T-helper 1 cell treated with Interleukin-12 subunit alpha and Interleukin-12 subunit beta and Interleukin-4 antibody, amounts not matched to agents 30 ng/mL and 1 ng/mL, for 36 hours (primary cell): ENCODE results near the gene CYB5R4. TPM values are rescaled to one million over a fixed set of nuclear protein-coding genes. Genes with fewer than 3 reads are reported as not detected.

Experiments
- intact Hi-C: fragments of 100-400 bp; cut with micrococcal nuclease; formaldehyde crosslinking; loops from one replicate; pipeline ENCODE4 v1.15.1; 2024
- total RNA-seq: library from RNA; stranded (reverse); gene quantifications from 2 replicates; pipeline ENCODE4 v1.2.3, GENCODE V29; 2022

The CYB5R4 gene, protein sequence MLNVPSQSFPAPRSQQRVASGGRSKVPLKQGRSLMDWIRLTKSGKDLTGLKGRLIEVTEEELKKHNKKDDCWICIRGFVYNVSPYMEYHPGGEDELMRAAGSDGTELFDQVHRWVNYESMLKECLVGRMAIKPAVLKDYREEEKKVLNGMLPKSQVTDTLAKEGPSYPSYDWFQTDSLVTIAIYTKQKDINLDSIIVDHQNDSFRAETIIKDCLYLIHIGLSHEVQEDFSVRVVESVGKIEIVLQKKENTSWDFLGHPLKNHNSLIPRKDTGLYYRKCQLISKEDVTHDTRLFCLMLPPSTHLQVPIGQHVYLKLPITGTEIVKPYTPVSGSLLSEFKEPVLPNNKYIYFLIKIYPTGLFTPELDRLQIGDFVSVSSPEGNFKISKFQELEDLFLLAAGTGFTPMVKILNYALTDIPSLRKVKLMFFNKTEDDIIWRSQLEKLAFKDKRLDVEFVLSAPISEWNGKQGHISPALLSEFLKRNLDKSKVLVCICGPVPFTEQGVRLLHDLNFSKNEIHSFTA
- 31.3 and 31.7 TPM in 2 replicates for total RNA-seq

DNA sequence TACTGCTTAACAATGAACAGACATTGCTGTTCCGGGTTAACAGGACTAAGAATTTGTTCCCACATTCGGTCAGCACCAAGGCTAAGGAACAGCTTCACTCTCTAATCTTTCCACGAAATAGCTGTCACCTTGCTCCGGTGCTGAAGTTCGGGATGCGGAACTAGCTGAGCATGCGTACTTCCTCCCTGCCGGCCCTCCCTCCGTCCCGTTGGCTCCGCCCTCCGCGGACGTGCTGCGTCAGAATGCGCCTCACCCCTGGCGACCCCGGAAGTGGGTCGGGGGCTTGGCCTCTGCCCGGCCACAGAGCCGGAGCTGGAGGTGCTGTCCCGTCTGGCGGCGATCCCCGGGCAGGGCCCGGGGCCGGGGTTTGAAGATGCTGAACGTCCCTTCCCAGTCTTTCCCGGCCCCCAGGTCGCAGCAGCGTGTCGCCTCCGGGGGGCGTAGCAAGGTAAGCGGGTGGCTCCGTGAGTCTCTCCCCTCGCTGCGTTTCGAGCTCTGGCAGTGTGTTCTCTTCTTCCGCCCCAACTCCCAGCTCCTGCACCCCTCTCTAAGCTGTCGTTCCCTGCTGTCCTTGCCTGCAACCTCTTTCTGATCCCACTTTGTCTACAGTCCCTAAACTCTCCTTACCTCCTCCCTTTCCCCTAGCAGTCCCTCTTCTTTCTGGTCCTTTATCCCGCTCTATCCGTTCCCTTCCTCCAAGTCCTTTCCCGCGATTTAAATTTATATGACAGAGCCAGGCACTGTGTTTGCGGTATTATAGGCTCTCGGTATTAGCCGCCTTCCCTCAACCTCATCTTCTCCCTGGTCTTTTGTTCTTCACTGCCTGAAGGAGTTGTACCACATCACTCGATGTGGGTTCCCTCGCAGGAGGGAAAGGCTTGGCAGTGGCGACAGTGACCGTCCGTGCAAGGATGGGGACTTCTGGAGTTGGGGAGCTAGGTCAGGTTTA, at the start of gene CYB5R4:
TSS of gene CYB5R4 (plus strand) at position 280 of the 949 bp plus-strand sequence. CDS start at position 374, 94 bp downstream.
- intact Hi-C loops, result loop anchor here (1.0 to 10.0 kb wide), 7 partner anchors 25 to 1819 kb away; partner anchors contain the start of genes CEP162, DOP1A, IBTK and NT5E

DNA sequence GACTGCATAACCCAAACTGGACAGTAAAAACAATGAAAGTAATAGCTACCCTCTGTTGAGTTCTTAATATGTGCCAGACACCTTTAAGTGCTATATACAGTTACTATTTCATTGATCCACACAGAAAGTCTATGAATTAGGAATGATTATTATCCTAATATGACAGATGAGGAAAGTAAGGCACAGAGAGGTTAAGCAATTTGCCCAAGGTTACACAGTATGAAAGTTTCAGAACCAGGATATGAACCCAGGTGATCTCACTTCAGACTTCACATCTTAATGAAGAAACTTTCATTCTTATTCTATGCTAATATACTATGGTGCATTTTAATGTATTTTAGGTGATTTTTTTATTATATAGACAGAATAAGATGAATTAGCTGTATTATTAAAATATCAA, 46.9 kb upstream of the CYB5R4 start:
- intact Hi-C loops, result no loop called here

DNA sequence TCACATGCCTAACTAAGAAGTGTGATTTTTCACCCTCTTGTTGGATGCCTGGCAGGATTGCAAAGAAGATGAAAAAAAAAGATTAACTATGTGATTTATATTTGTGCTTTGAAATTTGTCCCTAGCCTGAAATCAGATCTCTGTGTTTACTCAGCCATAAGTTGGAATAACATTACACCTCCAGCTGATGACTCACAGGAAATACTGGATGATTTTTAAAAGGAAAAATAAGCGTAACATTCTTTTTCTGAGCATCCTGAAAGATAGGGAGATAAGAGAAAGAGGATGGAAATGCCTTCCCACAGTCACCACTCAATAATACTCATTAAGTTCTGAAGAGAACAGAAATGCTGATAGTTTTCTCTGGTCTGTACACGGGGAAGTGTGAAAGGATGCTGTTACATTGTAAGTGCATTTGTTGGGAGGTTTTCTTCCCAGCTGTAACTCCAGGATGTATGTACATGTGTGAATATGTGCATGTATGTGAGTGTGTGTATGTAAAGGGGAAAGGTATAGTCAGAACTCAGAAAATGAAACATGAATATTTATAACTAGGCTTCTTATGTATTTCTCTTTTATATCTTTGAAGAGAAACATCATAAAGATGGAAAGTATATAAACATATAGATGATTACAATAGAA, 43.7 kb upstream of the CYB5R4 start:
- intact Hi-C loops, result no loop called here

DNA sequence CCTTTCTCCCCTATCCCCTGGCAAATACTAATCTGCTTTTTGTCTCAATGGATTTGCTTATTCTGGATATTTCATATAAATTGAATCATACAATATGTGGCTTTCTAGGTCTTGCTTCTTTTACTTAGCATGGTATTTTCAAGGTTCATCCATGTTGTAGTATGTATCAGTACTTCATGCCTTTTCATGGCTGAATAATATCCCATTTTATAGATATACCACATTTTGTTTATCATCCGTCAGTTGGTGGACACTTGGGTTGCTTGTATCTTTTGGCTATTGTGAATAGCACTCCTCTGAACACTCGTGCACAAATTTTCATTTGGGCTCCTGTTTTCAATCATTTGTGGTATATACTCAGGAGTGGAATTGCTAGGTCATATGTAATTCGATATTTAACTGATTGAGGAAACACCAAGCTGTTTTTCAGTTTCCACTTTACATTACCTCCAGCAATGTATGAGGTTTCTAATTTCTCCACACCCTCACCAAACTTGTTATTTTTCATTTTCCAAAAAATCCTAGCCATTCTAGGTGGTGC, 36.8 kb upstream of the CYB5R4 start:
- intact Hi-C loops, result no loop called here

DNA sequence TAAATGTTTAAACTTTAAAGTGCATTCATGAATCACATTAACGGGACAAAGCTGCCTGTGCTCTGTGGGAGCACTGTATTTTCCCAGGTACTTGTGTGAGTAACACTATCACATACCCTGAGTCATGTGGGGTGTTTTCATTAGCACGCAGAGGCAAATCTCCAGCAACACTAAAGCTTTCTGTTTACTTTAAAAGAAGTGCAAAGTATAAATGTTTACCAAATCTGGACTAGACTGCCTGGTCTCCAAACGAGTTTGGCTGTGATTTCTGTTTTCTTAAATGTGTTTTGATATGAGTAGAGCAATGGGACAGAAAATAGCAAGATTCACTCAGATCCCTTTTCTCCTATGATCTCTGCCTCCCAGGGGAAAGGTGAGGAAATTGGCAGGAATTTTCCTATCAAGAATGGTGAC, 35.1 kb upstream of the CYB5R4 start:
- intact Hi-C loops, result no loop called here

DNA sequence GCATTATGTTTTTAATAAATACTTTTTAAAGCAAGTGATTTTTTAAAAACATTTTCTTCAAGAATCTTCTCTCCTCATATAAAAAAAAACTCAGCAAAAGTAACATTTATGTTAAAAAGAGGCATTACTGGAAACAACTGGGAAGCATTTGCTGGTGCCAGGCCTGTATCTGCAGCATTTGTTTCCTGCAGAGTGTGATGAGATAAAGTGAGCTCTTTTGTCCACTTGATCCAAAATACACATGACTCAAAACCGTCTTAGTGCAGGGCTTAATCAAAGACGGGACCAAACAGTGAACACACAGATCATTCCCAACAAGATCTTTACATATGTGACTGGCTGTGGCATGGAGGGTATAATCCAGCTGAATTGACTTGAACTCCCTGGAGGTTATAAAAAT, 34.7 kb upstream of the CYB5R4 start:
- intact Hi-C loops, result no loop called here

DNA sequence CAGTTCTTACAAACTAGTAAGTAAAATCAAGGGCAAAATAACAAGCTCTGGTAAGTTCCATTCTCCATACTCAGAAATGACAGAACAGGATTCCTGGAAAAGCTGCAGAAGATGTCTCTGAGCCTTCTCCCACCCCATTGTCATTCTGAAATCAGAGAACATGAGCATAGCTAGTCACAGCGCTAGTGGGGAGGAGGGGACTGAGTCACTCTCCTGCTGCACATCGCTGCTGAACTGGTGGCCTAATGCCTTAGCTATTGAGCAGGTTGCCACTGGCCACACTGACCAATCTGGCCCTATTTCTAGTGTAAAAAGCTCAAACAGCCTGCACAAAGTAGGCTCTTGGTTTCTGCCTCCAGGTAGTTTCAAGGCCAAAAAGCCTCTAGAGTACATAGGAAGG, 32.4 kb upstream of the CYB5R4 start:
- intact Hi-C loops, result no loop called here

DNA sequence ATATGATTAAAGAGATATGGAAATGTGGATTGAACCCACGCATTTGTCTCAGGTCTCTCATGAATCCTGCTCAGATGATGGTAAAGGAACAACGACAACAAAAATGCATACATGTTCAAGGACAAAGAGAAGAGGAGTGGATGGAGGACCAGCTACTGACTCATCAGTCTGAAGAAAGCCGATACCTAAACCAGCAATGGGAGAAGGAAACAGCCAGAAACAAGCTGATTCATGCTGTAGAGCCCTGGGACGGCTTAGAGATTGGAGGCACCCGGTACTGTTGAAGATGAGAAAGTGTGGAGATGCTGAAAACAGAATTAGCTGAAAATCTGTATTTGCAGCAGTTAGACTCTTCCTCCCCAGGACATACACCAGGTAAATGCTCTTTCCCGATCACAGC, 20.8 kb upstream of the CYB5R4 start:
- intact Hi-C loops, result no loop called here

DNA sequence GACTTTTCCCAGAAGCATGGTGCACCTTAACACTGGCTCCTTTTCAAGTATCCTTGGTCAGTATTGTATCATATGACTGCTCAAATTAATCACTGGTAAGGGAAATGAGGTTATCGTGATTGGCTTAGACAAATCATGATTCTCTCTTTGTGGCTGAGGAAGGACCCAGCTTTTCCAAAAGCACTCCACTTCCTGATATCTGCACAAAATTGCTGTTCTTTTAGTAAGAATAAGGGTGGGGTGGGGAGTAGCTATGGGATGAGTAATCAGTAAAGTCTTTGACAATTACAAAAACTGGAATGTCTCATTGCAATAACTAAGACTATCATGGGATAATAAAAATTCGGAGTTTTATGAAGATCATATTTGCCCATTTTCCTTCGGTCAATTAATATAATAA, 15.3 kb upstream of the CYB5R4 start:
- intact Hi-C loops, result no loop called here

DNA sequence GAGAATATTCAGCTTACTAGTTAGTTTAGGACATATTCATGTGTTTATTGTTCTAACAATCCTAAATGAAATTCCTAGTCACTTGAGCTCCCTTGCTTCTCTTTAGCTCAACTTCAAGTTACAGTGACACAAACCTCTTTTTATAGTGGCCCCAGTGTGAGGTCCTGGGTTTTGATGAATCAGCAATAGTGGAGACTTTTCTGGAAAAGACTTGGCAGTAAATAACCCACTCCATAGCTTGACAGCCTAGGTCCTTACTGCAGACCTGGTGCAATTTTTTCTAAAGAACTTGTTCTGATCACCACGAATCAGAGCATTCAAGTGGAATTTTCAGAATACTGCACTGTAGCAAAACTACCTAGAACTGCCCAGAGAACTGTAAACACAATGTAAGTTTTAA, 13.2 kb upstream of the CYB5R4 start:
- intact Hi-C loops, result no loop called here

DNA sequence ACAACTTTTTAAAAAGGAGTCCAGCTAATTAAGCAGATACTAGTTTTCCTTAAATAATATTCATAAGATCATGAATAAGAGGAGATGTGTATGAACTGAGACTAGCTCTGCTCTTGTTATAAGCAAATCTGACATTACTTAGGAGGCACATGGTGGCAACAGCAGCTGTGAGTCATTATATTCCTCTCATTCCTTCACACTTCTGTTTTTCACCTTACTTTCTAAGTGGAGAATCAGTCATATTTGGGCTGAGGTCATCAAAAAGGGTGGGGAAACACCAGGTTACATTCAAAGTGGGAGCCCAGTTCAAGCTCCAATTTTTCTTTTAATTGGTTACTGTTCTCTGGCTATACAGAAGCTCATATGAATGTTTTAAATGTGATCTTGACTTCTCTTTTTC, 12.3 kb upstream of the CYB5R4 start:
- intact Hi-C loops, result no loop called here

DNA sequence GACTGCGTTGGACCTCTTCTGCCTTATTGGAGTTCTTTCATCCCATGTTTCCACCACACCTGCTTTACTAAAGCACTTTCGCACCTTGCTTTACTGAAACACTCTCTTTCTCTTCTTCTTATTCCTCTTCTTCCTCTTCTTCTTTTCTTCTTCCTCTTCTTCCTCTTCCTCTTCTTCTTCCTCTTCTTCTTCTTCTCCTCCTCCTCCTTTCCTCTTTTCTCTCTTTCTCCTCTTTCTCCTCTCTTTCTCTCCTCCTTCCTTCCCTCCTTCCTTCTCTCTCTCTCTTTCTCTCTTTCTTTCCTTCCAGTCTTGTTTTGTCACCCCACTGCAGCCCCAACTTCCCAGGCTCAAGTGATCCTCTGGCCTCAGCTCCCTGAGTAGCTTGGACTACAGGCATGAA, 10.4 kb upstream of the CYB5R4 start:
- intact Hi-C loops, result no loop called here

DNA sequence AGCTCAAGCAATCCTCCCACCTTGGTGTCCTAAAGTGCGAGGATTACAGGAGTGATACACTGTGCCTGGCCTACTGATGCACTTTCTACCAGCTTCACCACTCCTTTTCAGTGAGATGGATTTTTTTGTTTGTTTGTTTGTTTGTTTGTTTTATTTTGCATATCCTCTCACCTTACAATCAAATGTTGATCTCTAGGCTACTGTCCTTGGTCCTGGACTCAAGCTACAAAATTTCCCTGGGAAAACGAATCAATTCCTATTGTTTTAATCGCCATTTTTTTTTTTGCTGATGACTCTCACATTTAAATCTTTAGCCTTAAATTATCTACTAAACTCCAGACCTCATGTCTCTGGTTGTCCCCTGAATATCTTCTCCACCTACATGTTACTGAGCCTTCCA, 9.9 kb upstream of the CYB5R4 start:
- intact Hi-C loops, result loop anchor here (10.0 kb wide), 1 partner anchor 1605 kb away; the partner anchor contains the start of gene NT5E

DNA sequence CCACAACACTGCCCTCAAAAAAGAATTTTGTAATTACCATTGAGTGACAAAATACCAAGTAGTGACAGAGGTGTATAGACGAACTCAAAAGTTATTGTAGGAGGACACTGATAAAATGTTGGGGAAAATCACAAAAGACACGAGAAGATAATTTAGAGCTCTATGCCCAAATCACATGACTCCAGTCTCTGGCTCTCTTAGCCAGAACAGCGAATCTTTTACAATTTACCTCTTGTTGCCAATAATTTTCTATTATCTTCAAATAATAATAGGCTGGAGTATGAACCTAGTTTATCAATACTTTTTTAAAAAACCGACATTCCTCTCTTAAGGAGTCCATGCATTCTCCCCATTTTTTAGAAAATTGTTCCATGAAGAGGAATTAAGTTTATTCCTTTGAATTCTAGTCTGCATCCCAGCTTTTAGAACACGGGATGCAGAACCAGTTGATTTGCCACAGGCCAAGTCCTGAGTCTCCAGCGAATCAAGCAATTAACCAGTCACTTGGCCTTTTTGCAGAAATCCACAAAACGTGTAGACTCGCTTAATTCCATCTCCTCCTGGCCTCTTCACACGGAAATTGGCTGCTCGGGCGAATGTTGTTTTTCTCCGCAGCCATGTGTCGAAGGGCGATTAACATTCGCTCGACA, 6.8 kb upstream of the CYB5R4 start:
- intact Hi-C loops, result loop anchor here (10.0 kb wide), 1 partner anchor 1602 kb away; the partner anchor contains the start of gene NT5E

DNA sequence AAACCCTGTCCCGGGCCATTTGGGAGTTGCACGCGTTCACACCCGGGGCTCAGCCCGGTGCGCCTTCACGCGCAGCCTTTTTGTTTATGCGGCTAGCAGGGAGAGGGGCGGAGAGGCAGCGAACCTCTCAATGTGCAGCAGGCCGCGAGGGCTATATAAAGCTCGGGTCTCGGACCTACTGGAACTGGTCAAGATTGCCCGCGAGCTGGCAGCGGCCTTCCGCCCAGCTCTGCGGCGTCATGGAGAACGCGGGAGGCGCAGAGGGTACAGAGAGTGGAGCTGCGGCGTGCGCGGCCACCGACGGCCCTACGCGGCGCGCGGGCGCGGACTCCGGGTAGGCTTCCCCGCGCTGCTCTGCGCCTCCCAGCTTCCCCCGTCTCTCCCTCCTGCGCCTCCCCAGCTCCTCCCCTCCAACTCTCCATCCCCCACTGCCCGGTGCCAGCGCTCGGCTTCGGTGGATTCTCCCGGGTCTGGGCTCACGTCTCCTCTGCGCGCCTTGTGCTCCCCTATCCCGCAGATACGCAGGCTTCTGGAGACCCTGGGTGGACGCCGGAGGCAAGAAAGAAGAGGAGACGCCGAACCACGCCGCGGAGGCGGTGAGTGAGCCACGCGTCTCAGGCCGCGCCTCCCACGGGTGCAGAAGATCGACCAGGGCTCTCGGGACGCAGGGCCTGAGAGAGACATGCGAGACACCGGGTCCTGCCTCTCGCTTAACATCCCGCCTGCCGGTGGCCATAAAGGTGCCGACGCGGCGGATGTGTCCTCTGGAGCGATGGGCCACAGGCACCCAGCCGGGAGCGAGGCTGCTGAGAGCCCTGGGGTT, 6.1 kb upstream of the CYB5R4 start, which contains the start of gene RIPPLY2:
TSS of gene RIPPLY2 (plus strand) at position 183 of the 823 bp plus-strand sequence. CDS start at position 240, 57 bp downstream.
- intact Hi-C loops, result loop anchor here (10.0 kb wide), 1 partner anchor 1601 kb away; the partner anchor contains the start of gene NT5E

DNA sequence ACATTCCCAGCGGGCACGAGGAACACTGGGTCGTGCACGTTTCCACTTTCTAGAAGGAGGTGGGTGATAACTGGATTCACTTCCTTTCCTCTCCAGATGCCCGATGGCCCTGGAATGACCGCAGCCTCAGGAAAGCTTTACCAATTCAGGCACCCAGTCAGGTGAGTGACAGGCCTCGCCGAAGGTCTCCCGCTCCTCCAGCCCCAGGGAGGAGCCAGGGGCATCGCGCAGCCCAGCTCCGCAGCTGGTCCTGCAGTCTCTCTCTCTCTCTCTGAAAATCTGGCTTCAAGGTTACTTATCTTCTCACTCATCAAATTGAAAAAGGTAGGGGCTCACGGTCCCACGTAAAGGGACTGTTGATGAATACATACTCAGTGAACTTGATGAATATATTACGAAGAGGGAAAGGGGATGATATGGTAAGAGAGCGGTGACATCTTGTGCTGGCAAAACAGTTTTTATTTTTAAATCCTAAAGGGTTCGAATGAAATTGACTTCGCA, 5.4 kb upstream of the CYB5R4 start:
- intact Hi-C loops, result loop anchor here (10.0 kb wide), 1 partner anchor 1601 kb away; the partner anchor contains the start of gene NT5E

DNA sequence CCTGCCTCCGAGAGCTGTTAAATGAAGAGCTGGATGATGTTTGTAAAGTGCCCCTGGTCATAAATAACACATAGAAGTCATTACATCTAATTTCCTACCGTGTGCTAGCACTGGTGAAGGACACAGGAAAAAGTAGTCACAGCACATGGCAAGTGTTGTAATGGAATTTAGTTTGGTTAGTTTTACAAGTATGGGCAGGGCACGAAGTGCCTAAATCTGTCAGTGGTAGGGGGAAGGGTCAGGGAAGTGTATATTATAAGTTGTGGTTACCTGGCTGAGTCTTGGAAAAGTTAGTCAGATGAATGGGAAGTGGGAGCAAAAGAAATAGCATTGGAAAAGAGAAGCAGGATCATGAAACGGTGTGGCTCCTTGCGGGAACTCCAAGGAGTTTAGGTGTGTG, 4.7 kb upstream of the CYB5R4 start:
- intact Hi-C loops, result loop anchor here (10.0 kb wide), 1 partner anchor 1600 kb away; the partner anchor contains the start of gene NT5E

DNA sequence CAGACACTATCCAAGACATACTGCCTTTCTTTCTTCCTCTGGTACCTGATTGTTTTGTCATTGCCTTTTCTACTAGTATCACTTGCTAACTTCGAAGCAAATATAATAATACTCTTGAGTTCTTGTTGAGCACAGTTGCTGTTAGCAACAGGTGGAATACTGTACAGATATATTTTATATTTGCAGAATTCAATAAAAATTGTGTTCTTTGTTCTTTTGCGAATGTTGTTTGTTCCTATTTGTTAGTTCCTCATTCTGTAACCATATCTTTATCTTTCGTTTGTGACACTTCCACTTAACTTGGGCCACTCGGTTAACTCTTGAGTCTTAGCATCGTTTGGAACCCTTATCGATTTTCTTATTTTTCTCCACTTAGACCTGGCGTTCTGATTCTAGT, 868 bp downstream of the CYB5R4 start:
- intact Hi-C loops, result no loop called here
